Stimulated activated naive CD8-positive, alpha-beta T cell treated with anti-CD3 and anti-CD28 coated beads, Interleukin-15, Interleukin-2, amounts not matched to agents 100 ng/mL and 50 ng/mL, for 24 hours (primary cell): Measurements from ENCODE around the gene ZBTB7C.

Experiments used
- H3K27ac Mint-ChIP-seq: one replicate; pipeline ENCODE4 v1.8.0; 2021; ENCODE audit warnings: mild to moderate bottlenecking, mixed read lengths
- H3K27me3 Mint-ChIP-seq: one replicate; pipeline ENCODE4 v1.8.0; 2021; ENCODE audit warnings: mixed read lengths
- H3K36me3 Mint-ChIP-seq: one replicate; pipeline ENCODE4 v1.8.0; 2021; ENCODE audit warnings: low read depth, mixed read lengths
- H3K4me1 Mint-ChIP-seq: one replicate; pipeline ENCODE4 v1.8.0; 2021; ENCODE audit warnings: low read depth, mixed read lengths
- H3K4me3 Mint-ChIP-seq: one replicate; pipeline ENCODE4 v1.8.0; 2021; ENCODE audit warnings: mild to moderate bottlenecking, mixed read lengths
- H3K9me3 Mint-ChIP-seq: one replicate; pipeline ENCODE4 v1.8.0; 2021; ENCODE audit warnings: mixed read lengths

The ZBTB7C gene

DNA sequence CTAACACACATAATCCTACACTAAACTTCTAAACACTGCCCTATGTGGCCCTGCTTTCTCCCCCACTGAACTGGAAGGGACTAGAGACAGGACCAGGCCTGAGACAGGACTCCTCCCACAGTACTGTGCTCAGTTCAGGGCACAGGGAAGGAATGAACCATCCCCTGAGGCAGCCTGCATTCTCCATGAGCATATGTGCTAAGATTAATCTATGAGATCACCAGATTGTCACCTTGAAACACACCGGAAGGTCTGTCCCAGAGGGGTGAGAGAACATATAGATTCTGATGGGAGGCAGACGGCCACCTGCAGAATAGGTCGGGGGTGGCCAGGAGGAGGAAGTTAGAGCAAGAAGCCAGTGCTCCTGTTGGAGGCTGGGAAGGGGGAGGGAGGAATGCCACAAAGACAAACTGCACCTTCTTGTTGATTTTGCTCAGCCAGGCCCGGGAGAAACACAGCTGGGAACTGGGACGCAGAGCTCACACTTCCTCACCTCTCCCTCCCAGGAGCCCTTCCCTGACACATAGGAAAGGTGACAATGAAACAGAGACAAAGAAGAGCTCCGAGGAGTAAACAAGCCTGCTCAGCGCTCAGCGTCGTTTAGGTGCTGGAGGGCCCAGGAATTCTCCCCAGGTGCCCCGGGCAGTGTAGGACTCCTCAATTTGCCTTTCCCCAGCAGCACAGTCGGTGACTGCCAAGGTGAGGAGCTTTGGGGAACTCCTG lies 52.1 kb downstream of the ZBTB7C start:
- no peak overlapping the region for H3K4me3 Mint-ChIP-seq

GRCh38 chr18:48356151-48356745 lies 52.9 kb downstream of the ZBTB7C start:
- H3K4me3 Mint-ChIP-seq: no peak overlapping the region
- no peaks in the 10 kb centered on the region for H3K4me1 Mint-ChIP-seq
- no peak overlapping the region for H3K27ac Mint-ChIP-seq
- no peaks in the 10 kb centered on the region for H3K36me3 Mint-ChIP-seq
- H3K9me3 Mint-ChIP-seq: no peaks in the 10 kb centered on the region
- peaks cover 14% of the 10 kb centered on the region for H3K27me3 Mint-ChIP-seq

More for the DNA sequence above, 52.1 kb downstream of the ZBTB7C start:
- no peaks in the 10 kb centered on the region for H3K4me1 Mint-ChIP-seq
- no peaks in the 10 kb centered on the region for H3K36me3 Mint-ChIP-seq
- H3K27me3 Mint-ChIP-seq: peaks cover 18% of the 10 kb centered on the region
- H3K9me3 Mint-ChIP-seq: no peaks in the 10 kb centered on the region
- H3K27ac Mint-ChIP-seq: no peak overlapping the region

DNA sequence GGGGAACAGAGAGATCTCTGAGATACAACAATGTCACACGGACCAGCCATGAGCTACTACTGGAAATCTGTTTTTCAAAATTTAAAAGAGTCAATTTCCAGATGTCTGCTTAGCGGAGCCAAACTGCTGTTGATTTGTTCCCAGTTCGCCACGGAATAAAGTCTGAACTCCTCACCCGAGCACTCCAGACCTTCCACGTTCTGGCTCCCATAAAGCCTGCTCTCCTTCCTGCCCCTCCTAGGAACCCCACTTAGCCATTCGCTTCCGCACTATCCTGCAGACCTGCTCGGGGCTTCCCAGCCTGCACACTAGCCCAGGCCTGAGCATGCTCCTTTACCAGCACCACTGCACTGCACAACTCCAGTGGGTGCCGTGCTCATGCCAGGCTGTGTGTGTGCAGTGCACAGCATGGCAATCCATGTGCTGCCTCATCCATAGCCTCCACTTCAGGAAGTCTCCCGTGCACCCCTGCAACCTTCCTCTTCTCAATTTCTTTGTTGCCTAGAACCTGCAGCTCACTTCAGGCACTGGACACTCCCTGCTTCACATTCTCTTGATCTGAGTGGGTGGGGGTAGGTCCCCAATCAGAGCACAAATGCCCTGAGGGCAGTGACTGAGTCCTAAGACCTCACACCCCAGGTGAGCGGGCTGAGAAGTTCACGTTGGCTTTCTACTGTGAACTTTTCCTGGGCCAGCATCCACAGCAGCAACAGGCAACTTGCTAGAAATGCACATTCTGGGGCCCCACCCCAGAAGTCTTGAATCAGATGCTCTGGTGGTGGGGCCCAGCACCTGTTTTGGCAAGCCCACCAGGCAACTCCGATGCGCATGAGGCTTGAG lies 53.7 kb downstream of the ZBTB7C start:
- no peaks in the 10 kb centered on the region for H3K4me1 Mint-ChIP-seq
- no peaks in the 10 kb centered on the region for H3K36me3 Mint-ChIP-seq
- H3K27me3 Mint-ChIP-seq: peaks cover 8% of the 10 kb centered on the region
- H3K9me3 Mint-ChIP-seq: no peaks in the 10 kb centered on the region
- H3K27ac Mint-ChIP-seq: no peak overlapping the region
- no peak overlapping the region for H3K4me3 Mint-ChIP-seq

GRCh38 chr18:48354746-48355260 lies 54.4 kb downstream of the ZBTB7C start:
- H3K36me3 Mint-ChIP-seq: no peaks in the 10 kb centered on the region
- no peaks in the 10 kb centered on the region for H3K4me1 Mint-ChIP-seq
- no peak overlapping the region for H3K4me3 Mint-ChIP-seq
- H3K27ac Mint-ChIP-seq: no peak overlapping the region
- peaks cover 4% of the 10 kb centered on the region for H3K27me3 Mint-ChIP-seq
- no peaks in the 10 kb centered on the region for H3K9me3 Mint-ChIP-seq

GRCh38 chr18:48352051-48352755 lies 57.0 kb downstream of the ZBTB7C start:
- no peak overlapping the region for H3K27ac Mint-ChIP-seq

DNA sequence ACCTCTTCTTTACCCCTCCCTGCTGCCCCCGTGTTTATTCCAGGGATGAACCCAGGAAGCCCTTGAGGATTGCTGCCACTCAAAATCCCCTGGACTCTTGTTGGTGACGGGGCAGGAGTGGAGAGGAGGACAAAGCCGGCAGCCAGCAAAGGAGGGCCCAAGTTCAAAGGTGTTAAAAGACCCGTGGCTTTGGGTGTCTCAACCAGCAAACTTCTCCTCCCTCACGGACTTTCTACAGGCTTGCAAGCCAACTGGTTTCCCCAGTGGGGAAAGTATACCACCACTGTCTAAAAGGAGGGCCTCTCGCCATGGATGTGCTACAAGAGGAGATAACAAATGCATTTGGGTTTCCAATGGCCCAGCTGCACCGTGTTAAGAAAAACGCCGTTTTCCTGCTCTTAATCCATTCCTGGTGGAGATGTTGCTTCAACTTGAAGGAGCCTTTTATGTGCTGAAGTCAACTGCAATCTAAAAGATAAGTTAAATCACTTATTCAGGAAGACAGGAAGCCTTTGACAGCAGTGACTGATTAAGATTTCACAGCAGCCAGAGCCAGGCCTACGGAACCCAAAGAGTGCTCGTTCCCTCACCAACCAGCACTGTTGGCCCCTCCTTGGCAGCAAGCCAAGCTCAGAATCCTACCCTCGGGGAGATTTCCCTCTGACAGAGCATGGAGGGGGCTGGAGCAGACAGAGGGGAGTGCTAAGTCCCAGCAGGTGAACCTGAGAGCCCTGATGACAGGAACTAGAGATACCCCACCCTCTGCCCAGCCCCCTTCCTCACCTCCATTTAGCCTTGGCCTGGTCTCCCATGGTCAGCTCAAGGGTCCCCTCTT lies 57.8 kb downstream of the ZBTB7C start:
- Mint-ChIP-seq H3K36me3 (no peaks in the 10 kb centered on the region), H3K4me1 (no peaks in the 10 kb centered on the region), H3K27me3 (no peaks in the 10 kb centered on the region), H3K4me3 (no peak overlapping the region), H3K27ac (no peak overlapping the region), H3K9me3 (no peaks in the 10 kb centered on the region)

More at GRCh38 chr18:48352051-48352755, 57.0 kb downstream of the ZBTB7C start:
- Mint-ChIP-seq H3K4me1 (no peaks in the 10 kb centered on the region), H3K9me3 (no peaks in the 10 kb centered on the region), H3K36me3 (no peaks in the 10 kb centered on the region), H3K4me3 (no peak overlapping the region), H3K27me3 (peaks cover 4% of the 10 kb centered on the region)

DNA sequence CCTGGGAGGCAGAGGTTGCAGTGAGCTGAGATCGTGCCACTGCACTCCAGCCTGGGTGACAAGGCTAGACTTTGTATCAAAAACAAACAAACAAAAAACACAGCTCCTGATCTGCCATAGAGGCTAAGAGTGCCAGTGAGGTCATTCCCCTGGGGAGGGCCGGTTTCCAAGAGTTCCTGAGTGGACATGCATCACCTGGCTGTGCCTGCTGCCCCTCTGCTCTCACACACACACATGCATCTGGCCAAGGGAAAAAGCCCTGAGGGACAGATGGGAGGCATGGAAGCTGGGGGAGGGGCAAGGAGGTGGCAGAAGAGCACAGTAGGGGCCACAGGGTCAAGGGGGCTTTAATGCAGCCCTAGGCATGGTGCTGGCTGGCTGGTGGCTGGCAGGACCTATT lies 60.4 kb downstream of the ZBTB7C start:
- Mint-ChIP-seq H3K4me1 (no peaks in the 10 kb centered on the region), H3K9me3 (no peaks in the 10 kb centered on the region), H3K4me3 (no peak overlapping the region), H3K27me3 (peaks cover 5% of the 10 kb centered on the region), H3K27ac (no peak overlapping the region), H3K36me3 (no peaks in the 10 kb centered on the region)

- no peak overlapping the region for H3K27ac Mint-ChIP-seq
- H3K27me3 Mint-ChIP-seq: peaks cover 5% of the 10 kb centered on the region
- no peaks in the 10 kb centered on the region for H3K36me3 Mint-ChIP-seq
- H3K4me3 Mint-ChIP-seq: no peak overlapping the region
- H3K9me3 Mint-ChIP-seq: no peaks in the 10 kb centered on the region
- H3K4me1 Mint-ChIP-seq: no peaks in the 10 kb centered on the region
Measured at GRCh38 chr18:48347756-48348326, 61.3 kb downstream of the ZBTB7C start.

- Mint-ChIP-seq H3K27me3 (peaks cover 8% of the 10 kb centered on the region), H3K4me1 (no peaks in the 10 kb centered on the region), H3K9me3 (no peaks in the 10 kb centered on the region), H3K36me3 (no peaks in the 10 kb centered on the region), H3K4me3 (no peak overlapping the region), H3K27ac (no peak overlapping the region)
Measured at GRCh38 chr18:48345596-48345995, 63.6 kb downstream of the ZBTB7C start.

DNA sequence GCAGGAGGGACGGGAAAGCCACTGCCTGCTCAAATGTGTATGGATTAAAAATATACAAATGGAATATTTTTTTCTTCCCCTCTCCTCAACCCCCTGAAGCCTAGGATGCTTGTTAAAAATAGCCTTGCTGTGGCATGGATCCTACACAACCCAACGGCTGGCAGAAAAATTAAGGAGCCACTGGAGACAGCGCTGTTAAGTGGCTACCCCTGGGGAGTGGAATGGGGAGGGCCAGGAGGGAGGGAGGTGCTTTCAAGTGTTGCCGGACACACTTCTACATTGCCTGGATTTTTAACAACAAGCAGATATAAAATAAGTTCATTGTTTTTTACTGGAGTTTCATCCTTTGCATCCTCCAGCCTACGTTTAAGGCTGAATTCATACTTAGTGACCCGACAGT lies 66.6 kb downstream of the ZBTB7C start:
- Mint-ChIP-seq H3K36me3 (no peaks in the 10 kb centered on the region), H3K27ac (no peak overlapping the region), H3K27me3 (peaks cover 8% of the 10 kb centered on the region)

GRCh38 chr18:48342125-48342524 lies 67.1 kb downstream of the ZBTB7C start:
- Mint-ChIP-seq H3K27ac (no peak overlapping the region), H3K27me3 (peaks cover 8% of the 10 kb centered on the region), H3K4me1 (no peaks in the 10 kb centered on the region), H3K4me3 (no peak overlapping the region), H3K36me3 (no peaks in the 10 kb centered on the region), H3K9me3 (no peaks in the 10 kb centered on the region)

More for the DNA sequence above, 66.6 kb downstream of the ZBTB7C start:
- Mint-ChIP-seq H3K4me1 (no peaks in the 10 kb centered on the region), H3K9me3 (no peaks in the 10 kb centered on the region), H3K4me3 (no peak overlapping the region)

GRCh38 chr18:48340560-48340959 lies 68.6 kb downstream of the ZBTB7C start:
- Mint-ChIP-seq H3K27ac (no peak overlapping the region), H3K9me3 (no peaks in the 10 kb centered on the region), H3K4me1 (no peaks in the 10 kb centered on the region), H3K36me3 (no peaks in the 10 kb centered on the region), H3K27me3 (peaks cover 8% of the 10 kb centered on the region), H3K4me3 (no peak overlapping the region)

- Mint-ChIP-seq H3K36me3 (no peaks in the 10 kb centered on the region), H3K27me3 (peaks cover 7% of the 10 kb centered on the region), H3K27ac (no peak overlapping the region), H3K4me3 (no peak overlapping the region), H3K9me3 (no peaks in the 10 kb centered on the region), H3K4me1 (no peaks in the 10 kb centered on the region)
Measured at GRCh38 chr18:48339692-48340091, 69.5 kb downstream of the ZBTB7C start.

GRCh38 chr18:48338915-48339314 lies 70.3 kb downstream of the ZBTB7C start:
- Mint-ChIP-seq H3K4me1 (no peaks in the 10 kb centered on the region), H3K4me3 (no peak overlapping the region), H3K27ac (no peak overlapping the region)

More at GRCh38 chr18:48338915-48339314, 70.3 kb downstream of the ZBTB7C start:
- H3K9me3 Mint-ChIP-seq: no peaks in the 10 kb centered on the region
- H3K36me3 Mint-ChIP-seq: no peaks in the 10 kb centered on the region
- H3K27me3 Mint-ChIP-seq: peaks cover 4% of the 10 kb centered on the region
